ENCODE measurements around the gene PTRH2. TPM values are rescaled to one million over a fixed set of nuclear protein-coding genes. Genes with fewer than 3 reads are reported as not detected.

Gene PTRH2
- total RNA-seq, 1 donor, result 8.0 TPM

DNA sequence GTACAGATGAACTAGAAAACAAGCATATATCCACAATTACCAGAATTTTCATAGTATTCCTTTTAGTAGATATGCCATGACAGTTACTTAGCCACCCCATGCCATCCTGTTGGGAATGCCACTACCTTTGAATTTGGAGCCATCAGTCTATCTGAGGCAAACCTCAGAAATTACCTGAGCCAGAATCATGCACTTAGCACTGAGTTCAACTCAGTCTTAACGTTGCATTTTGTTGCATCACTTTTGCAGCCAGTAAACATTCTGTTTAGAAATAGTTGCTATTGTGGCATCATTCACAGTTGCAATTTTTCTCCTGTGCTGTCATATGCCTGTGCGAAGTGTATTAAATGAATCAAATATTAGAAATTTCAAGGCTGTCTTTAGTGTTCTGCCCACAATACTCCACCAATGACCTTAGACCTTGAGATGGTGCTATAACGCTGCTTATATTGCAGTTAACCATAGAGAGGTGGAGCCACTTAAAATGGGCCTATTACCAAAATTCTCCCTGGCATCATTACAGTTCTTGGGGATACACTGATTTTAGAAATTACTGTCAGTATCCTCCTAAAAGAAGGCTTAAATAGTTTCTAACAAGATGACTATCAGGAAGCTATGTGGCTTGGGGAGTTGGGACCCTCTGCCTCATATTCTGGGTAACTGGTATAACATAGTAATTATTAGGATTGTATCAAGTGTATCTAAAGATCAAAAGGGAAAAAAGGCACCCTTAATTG, 11.1 kb downstream of the PTRH2 start:
- no peak for DNase-seq (ENCODE audit: insufficient read length, low spot score, missing footprints)
- no peaks in the 10 kb centered on the region for H3K4me1 ChIP-seq (ENCODE audit: insufficient read depth, low read length)
- no peaks in the 10 kb centered on the region for H3K9me3 ChIP-seq (ENCODE audit: low read depth, low read length)
- no peak overlapping the region for H2AFZ ChIP-seq (ENCODE audit: low read length)
- no peak overlapping the region for H3K4me3 ChIP-seq (ENCODE audit: insufficient read depth, low read length)
- H3K27me3 ChIP-seq (ENCODE audit: insufficient read depth, low read length), result no peaks in the 10 kb centered on the region
- H3K27ac ChIP-seq (ENCODE audit: low read depth, low read length), result peak overlapping the region; percentile 28
- peaks cover 91% of the 10 kb centered on the region for H3K79me2 ChIP-seq (ENCODE audit: insufficient read depth, low read length)
- peaks cover 41% of the 10 kb centered on the region for H4K20me1 ChIP-seq (ENCODE audit: insufficient read depth, low read length)
- TF ChIP-seq, protein P1, sequence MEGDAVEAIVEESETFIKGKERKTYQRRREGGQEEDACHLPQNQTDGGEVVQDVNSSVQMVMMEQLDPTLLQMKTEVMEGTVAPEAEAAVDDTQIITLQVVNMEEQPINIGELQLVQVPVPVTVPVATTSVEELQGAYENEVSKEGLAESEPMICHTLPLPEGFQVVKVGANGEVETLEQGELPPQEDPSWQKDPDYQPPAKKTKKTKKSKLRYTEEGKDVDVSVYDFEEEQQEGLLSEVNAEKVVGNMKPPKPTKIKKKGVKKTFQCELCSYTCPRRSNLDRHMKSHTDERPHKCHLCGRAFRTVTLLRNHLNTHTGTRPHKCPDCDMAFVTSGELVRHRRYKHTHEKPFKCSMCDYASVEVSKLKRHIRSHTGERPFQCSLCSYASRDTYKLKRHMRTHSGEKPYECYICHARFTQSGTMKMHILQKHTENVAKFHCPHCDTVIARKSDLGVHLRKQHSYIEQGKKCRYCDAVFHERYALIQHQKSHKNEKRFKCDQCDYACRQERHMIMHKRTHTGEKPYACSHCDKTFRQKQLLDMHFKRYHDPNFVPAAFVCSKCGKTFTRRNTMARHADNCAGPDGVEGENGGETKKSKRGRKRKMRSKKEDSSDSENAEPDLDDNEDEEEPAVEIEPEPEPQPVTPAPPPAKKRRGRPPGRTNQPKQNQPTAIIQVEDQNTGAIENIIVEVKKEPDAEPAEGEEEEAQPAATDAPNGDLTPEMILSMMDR (IDR thresholded peaks at IDR 0.05; ENCODE audit: extremely low read depth, low read depth, low read length), result no peak
- no peak overlapping the region for H3K4me2 ChIP-seq (ENCODE audit: insufficient read depth, low read length)
- H3K36me3 ChIP-seq (ENCODE audit: insufficient read depth, low read length), result peaks cover 93% of the 10 kb centered on the region

DNA sequence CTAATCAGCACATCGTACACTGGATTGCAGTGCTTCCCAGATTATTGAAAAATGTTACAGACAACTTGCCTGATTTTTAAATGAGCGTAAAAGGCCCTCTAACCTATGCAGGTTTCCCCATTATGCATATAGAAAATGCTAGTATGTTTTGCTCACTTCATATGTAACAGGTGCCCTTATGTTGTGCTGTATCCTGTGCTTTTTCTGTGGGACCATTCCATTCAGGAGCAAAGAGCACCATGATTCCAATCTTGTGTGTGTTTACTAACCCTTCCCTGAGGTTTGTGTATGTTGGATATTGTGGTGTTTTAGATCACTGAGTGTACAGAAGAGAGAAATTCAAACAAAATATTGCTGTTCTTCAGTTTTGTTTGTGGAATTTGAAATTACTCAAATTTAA, 12.9 kb downstream of the PTRH2 start:
- peaks cover 97% of the 10 kb centered on the region for H3K36me3 ChIP-seq (ENCODE audit: insufficient read depth, low read length)

DNA sequence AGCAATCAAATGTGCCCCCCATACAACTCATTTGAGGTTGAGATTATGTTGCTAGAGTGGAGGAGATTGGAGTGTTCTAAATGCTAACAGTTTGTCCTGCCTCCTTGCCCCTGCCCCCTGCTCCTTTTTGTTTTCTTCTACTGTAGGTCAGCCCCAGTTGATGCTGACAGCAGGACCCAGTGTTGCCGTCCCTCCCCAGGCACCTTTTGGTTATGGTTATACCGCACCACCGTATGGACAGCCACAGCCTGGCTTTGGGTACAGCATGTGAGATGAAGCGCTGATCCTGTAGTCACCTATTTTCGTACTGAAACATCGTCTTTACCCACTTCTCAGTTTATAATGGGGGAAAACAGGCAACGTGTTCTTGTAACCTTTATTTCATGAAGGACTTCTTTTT, 13.6 kb downstream of the PTRH2 start:
- no peak overlapping the region for H3K4me3 ChIP-seq (ENCODE audit: insufficient read depth, low read length)
- no peak overlapping the region for H3K27ac ChIP-seq (ENCODE audit: low read depth, low read length)
- no peak overlapping the region for H3K4me2 ChIP-seq (ENCODE audit: insufficient read depth, low read length)
- no peak for DNase-seq (ENCODE audit: insufficient read length, low spot score, missing footprints)
- peaks cover 97% of the 10 kb centered on the region for H3K36me3 ChIP-seq (ENCODE audit: insufficient read depth, low read length)
- peaks cover 25% of the 10 kb centered on the region for H4K20me1 ChIP-seq (ENCODE audit: insufficient read depth, low read length)
- H3K27me3 ChIP-seq (ENCODE audit: insufficient read depth, low read length), result no peaks in the 10 kb centered on the region
- H3K9me3 ChIP-seq (ENCODE audit: low read depth, low read length), result no peaks in the 10 kb centered on the region
- no peak overlapping the region for H2AFZ ChIP-seq (ENCODE audit: low read length)
- H3K4me1 ChIP-seq (ENCODE audit: insufficient read depth, low read length), result no peaks in the 10 kb centered on the region
- peaks cover 90% of the 10 kb centered on the region for H3K79me2 ChIP-seq (ENCODE audit: insufficient read depth, low read length)
- TF ChIP-seq, protein P1 (IDR thresholded peaks at IDR 0.05; ENCODE audit: extremely low read depth, low read depth, low read length), result no peak

More for the DNA sequence above, 12.9 kb downstream of the PTRH2 start:
- H3K79me2 ChIP-seq (ENCODE audit: insufficient read depth, low read length), result peaks cover 91% of the 10 kb centered on the region
- H4K20me1 ChIP-seq (ENCODE audit: insufficient read depth, low read length), result peaks cover 30% of the 10 kb centered on the region
- TF ChIP-seq, protein P1 (IDR thresholded peaks at IDR 0.05; ENCODE audit: extremely low read depth, low read depth, low read length), result no peak
- H3K27ac ChIP-seq (ENCODE audit: low read depth, low read length), result no peak overlapping the region
- DNase-seq (ENCODE audit: insufficient read length, low spot score, missing footprints), result no peak
- H3K4me1 ChIP-seq (ENCODE audit: insufficient read depth, low read length), result no peaks in the 10 kb centered on the region
- no peaks in the 10 kb centered on the region for H3K9me3 ChIP-seq (ENCODE audit: low read depth, low read length)
- H3K27me3 ChIP-seq (ENCODE audit: insufficient read depth, low read length), result no peaks in the 10 kb centered on the region
- no peak overlapping the region for H3K4me3 ChIP-seq (ENCODE audit: insufficient read depth, low read length)
- no peak overlapping the region for H3K4me2 ChIP-seq (ENCODE audit: insufficient read depth, low read length)
- H2AFZ ChIP-seq (ENCODE audit: low read length), result no peak overlapping the region

DNA sequence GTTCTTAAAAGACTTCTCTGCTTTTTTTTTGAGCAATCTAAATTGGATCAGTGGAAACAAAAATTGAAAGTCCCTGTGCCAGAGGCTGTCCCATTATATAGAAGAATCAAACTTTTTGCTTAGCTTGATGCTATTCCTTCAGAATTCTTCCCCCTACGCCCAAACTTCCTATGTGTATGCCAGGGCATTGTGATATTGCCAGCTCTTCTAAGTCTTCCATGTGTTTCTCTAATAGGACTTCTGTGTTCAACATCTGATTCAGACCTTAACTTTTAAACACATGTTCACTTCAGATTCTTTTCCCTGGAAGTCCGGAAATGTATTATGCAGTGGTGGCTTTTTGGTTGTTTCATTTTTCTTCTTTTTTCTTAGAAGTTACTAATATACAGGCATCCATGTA, 18.7 kb downstream of the PTRH2 start:
- no peaks in the 10 kb centered on the region for H3K27me3 ChIP-seq (ENCODE audit: insufficient read depth, low read length)
- H3K79me2 ChIP-seq (ENCODE audit: insufficient read depth, low read length), result peaks cover 88% of the 10 kb centered on the region
- H3K4me2 ChIP-seq (ENCODE audit: insufficient read depth, low read length), result no peak overlapping the region
- peaks cover 14% of the 10 kb centered on the region for H4K20me1 ChIP-seq (ENCODE audit: insufficient read depth, low read length)
- no peak overlapping the region for H3K27ac ChIP-seq (ENCODE audit: low read depth, low read length)
- H3K4me3 ChIP-seq (ENCODE audit: insufficient read depth, low read length), result no peak overlapping the region
- DNase-seq (ENCODE audit: insufficient read length, low spot score, missing footprints), result no peak
- TF ChIP-seq, protein P1 (IDR thresholded peaks at IDR 0.05; ENCODE audit: extremely low read depth, low read depth, low read length), result no peak
- H3K4me1 ChIP-seq (ENCODE audit: insufficient read depth, low read length), result no peaks in the 10 kb centered on the region
- H3K36me3 ChIP-seq (ENCODE audit: insufficient read depth, low read length), result peaks cover 95% of the 10 kb centered on the region
- H3K9me3 ChIP-seq (ENCODE audit: low read depth, low read length), result no peaks in the 10 kb centered on the region
- H2AFZ ChIP-seq (ENCODE audit: low read length), result no peak overlapping the region
